Fibroblast of pulmonary artery (primary cell): ENCODE results near the gene C11orf98.
"Not testable (repeated sequence)": the region's sequence is repeated elsewhere in the genome, so short reads cannot be mapped to it uniquely, and the experiment has no call there.

Source experiments
- DNase-seq: peaks from one replicate; pipeline ENCODE4 v3.0.0-alpha.2; 2010; ENCODE audit warnings: low read depth
- H3K4me3 ChIP-seq: replicated peaks from 2 replicates; pipeline ENCODE4 v1.5.1; 2011; ENCODE audit warnings: low read depth, mild to moderate bottlenecking, control low read depth, low read length, moderate library complexity
- CTCF ChIP-seq: IDR thresholded peaks from 2 replicates; pipeline ENCODE4 v1.5.1; 2011; ENCODE audit warnings: mild to moderate bottlenecking, control low read depth, low read length, inconsistent platforms; ENCODE audit errors: missing control alignments

C11orf98 gene

GRCh38 chr11:62708392-62708791 lies 43.4 kb upstream of the C11orf98 start:
- DNase-seq, result no peak
- TF ChIP-seq CTCF, result no peak
- H3K4me3 ChIP-seq, result peak overlapping the region; percentile 58

- peak within 1 kb of the TSS; percentile 43 for H3K4me3 ChIP-seq
- DNase-seq, result no peak
- TF ChIP-seq CTCF, result no peak
These were observed 42.4 kb upstream of the C11orf98 start, which contains the start of the genes BSCL2 and GNG3 for GRCh38 chr11:62707277-62707861. Gene BSCL2, minus strand, starts transcription at chr11:62707424. Its CDS starts 229 bp downstream, at chr11:62707195. Gene GNG3, plus strand, starts transcription at chr11:62707676. Its CDS starts 620 bp downstream, at chr11:62708296.

GRCh38 chr11:62706850-62707247 lies 41.8 kb upstream of the C11orf98 start:
- no peak for DNase-seq
- no peak for TF ChIP-seq CTCF
- peak overlapping the region; percentile 43 for H3K4me3 ChIP-seq

GRCh38 chr11:62705880-62706849 lies 41.2 kb upstream of the C11orf98 start:
- DNase-seq, result peak; percentile 94
- H3K4me3 ChIP-seq, result peak overlapping the region; percentile 62
- TF ChIP-seq CTCF, result no peak

- peak overlapping the region; percentile 62 for H3K4me3 ChIP-seq
These were observed 40.4 kb upstream of the C11orf98 start for GRCh38 chr11:62705413-62705812.

GRCh38 chr11:62703921-62704320 lies 38.9 kb upstream of the C11orf98 start:
- not testable (repeated sequence) for DNase-seq, H3K4me3 ChIP-seq

More at GRCh38 chr11:62705413-62705812, 40.4 kb upstream of the C11orf98 start:
- DNase-seq, result no peak
- no peak for TF ChIP-seq CTCF

- DNase-seq, result no peak
- TF ChIP-seq CTCF, result no peak
These were observed 37.2 kb upstream of the C11orf98 start for GRCh38 chr11:62702246-62702645.

More at GRCh38 chr11:62702246-62702645, 37.2 kb upstream of the C11orf98 start:
- no peak overlapping the region for H3K4me3 ChIP-seq
